HepG2 (cell line): ENCODE measurements around the gene HAUS1. TPM values are rescaled to one million over a fixed set of nuclear protein-coding genes. Genes with fewer than 3 reads are reported as not detected.

Experiments used
- ATF1 ChIP-seq: IDR thresholded peaks from 2 replicates; pipeline ENCODE4 v1.6.1; 2016; ENCODE audit warnings: mild to moderate bottlenecking, control low read depth
- BHLHE40 ChIP-seq: IDR thresholded peaks from 2 replicates; pipeline ENCODE4 v1.6.1; 2011; ENCODE audit warnings: low read length, improper control_type of control experiment
- FOXJ3 ChIP-seq: sonication (generic); formaldehyde crosslinking; IDR thresholded peaks from 2 replicates; pipeline ENCODE4 v1.4.0; 2020; ENCODE audit warnings: missing genetic modification reagents, mild to moderate bottlenecking, borderline replicate concordance
- FOXO1 ChIP-seq: sonication (generic); formaldehyde crosslinking; IDR thresholded peaks from 2 replicates; pipeline ENCODE4 v1.4.0; 2020; ENCODE audit warnings: missing genetic modification reagents
- HOXD1 ChIP-seq: sonication (generic); formaldehyde crosslinking; IDR thresholded peaks from 2 replicates; pipeline ENCODE4 v1.5.0; 2020; ENCODE audit warnings: missing genetic modification reagents
- ISL2 ChIP-seq: sonication (generic); formaldehyde crosslinking; IDR thresholded peaks from 2 replicates; pipeline ENCODE4 v1.5.0; 2020; ENCODE audit warnings: missing genetic modification reagents
- NCOA1 ChIP-seq: sonication (generic); formaldehyde crosslinking; IDR thresholded peaks from 2 replicates; pipeline ENCODE4 v1.9.0; 2021; ENCODE audit warnings: missing genetic modification reagents
- RORA ChIP-seq: sonication (generic); formaldehyde crosslinking; IDR thresholded peaks from 2 replicates; pipeline ENCODE4 v1.5.0; 2020; ENCODE audit warnings: mild to moderate bottlenecking, missing genetic modification reagents, moderate library complexity
- SAFB2 ChIP-seq: sonication (generic); formaldehyde crosslinking; IDR thresholded peaks from 2 replicates; pipeline ENCODE4 v1.5.1; 2020; ENCODE audit warnings: missing genetic modification reagents, low read depth, mild to moderate bottlenecking, borderline replicate concordance
- SETDB1 ChIP-seq: sonication (generic); formaldehyde crosslinking; IDR thresholded peaks from 2 replicates; pipeline ENCODE4 v1.5.1; 2020; ENCODE audit warnings: missing genetic modification reagents, mild to moderate bottlenecking, borderline replicate concordance
- SYNCRIP ChIP-seq: fragments of 200-400 bp; formaldehyde crosslinking; IDR thresholded peaks from 2 replicates; pipeline ENCODE4 v1.6.1; 2018; ENCODE audit warnings: mild to moderate bottlenecking, low read depth, low read length; ENCODE audit not compliant: insufficient read depth
- ZNF138 ChIP-seq: sonication (generic); formaldehyde crosslinking; IDR thresholded peaks from 2 replicates; pipeline ENCODE4 v1.5.0; 2020; ENCODE audit warnings: mild to moderate bottlenecking, low read depth, missing genetic modification reagents
- polyA plus RNA-seq, 8 experiments: library from polyadenylated mRNA; depleted of rRNA in 3 of 8; stranded (reverse) in 7 of 8; unstranded in 1 of 8; fragments of >200 nt; fragmentation: Illumina TruSeq in 4 of 8; extraction: Trizol in 4 of 8; gene quantifications; 2 replicates each; pipeline versions ENCODE4 v1.2.1 to v1.2.3, GENCODE V29; 2011 to 2016; ENCODE audit warnings: low read depth in 4 of 8, missing spikeins in 1 of 8, mixed read lengths in 1 of 8; ENCODE audit not compliant: insufficient read depth in 1 of 8
- total RNA-seq, 5 experiments: library from RNA; depleted of rRNA; stranded (reverse); fragments of >200 nt; fragmentation: Illumina TruSeq; extraction: Trizol; gene quantifications; 2 replicates each; pipeline ENCODE4 v1.2.3, GENCODE V29; 2016; ENCODE audit warnings: low read depth in 1 of 5
- TF ChIP-seq, protein P1 (sequence below): IDR thresholded peaks from 2 replicates; pipeline ENCODE4 v1.6.1; 2016; ENCODE audit warnings: control low read depth
- TF ChIP-seq, protein P2 (sequence below): sonication (generic); formaldehyde crosslinking; IDR thresholded peaks from one replicate; pipeline ENCODE4 v1.5.1; 2020; ENCODE audit warnings: mild to moderate bottlenecking, missing genetic modification reagents; ENCODE audit errors: not compliant biosample characterization
- TF ChIP-seq, protein P3 (sequence below): IDR thresholded peaks from 2 replicates; pipeline ENCODE4 v1.6.1; 2016; ENCODE audit warnings: missing biosample characterization, missing genetic modification reagents, low read depth
- TF ChIP-seq, protein P4 (sequence below): sonication (generic); formaldehyde crosslinking; IDR thresholded peaks from 2 replicates; pipeline ENCODE4 v1.9.0; 2021; ENCODE audit warnings: missing genetic modification reagents, mild to moderate bottlenecking, borderline replicate concordance
- TF ChIP-seq, protein P5 (sequence below): sonication (generic); formaldehyde crosslinking; IDR thresholded peaks from 2 replicates; pipeline ENCODE4 v1.5.1; 2020; ENCODE audit warnings: mild to moderate bottlenecking, missing genetic modification reagents, borderline replicate concordance

HAUS1 gene
- total and polyA plus RNA-seq, 2 of the 13 experiments (the other 11 are each of a cell fraction or from before 2014, with no cell fraction given) = 20.6 to 59.2 TPM

DNA sequence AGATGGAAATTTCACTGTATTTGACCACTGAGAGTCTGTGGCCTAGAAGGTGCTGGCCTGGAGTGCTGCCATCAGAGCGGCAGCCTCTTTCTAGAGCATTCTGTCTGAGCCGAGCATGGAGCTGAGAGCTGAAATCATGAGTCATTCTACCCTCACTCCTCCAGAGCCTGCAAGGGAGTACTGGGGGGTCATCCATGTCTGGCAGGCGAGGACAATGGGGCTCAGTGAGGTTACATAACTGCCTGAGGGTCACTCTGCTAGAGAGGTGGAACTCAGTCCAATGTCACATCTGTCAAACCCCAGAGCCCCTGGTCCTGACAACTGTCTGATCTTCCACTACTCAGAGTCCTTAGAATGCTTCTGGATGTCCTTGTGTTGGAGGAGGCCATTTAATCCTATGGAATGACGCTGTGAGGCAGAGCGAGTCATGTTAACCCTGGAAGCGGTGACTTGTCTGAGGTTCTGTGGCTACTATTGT is 65.3 kb downstream of the HAUS1 start (continued):
- TF ChIP-seq FOXJ3 (CRISPR knock-in tag) (no peak), SAFB2 (CRISPR knock-in tag) (no peak), ZNF138 (no peak), ISL2 (no peak), SETDB1 (CRISPR knock-in tag) (no peak), FOXO1 (CRISPR knock-in tag) (no peak), BHLHE40 (no peak), SYNCRIP (no peak), NCOA1 (no peak), RORA (no peak), HOXD1 (no peak), ATF1 (no peak)
- TF ChIP-seq, protein P1, sequence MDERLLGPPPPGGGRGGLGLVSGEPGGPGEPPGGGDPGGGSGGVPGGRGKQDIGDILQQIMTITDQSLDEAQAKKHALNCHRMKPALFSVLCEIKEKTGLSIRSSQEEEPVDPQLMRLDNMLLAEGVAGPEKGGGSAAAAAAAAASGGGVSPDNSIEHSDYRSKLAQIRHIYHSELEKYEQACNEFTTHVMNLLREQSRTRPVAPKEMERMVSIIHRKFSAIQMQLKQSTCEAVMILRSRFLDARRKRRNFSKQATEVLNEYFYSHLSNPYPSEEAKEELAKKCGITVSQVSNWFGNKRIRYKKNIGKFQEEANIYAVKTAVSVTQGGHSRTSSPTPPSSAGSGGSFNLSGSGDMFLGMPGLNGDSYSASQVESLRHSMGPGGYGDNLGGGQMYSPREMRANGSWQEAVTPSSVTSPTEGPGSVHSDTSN (CRISPR knock-in tag) = no peak
- TF ChIP-seq, protein P2, sequence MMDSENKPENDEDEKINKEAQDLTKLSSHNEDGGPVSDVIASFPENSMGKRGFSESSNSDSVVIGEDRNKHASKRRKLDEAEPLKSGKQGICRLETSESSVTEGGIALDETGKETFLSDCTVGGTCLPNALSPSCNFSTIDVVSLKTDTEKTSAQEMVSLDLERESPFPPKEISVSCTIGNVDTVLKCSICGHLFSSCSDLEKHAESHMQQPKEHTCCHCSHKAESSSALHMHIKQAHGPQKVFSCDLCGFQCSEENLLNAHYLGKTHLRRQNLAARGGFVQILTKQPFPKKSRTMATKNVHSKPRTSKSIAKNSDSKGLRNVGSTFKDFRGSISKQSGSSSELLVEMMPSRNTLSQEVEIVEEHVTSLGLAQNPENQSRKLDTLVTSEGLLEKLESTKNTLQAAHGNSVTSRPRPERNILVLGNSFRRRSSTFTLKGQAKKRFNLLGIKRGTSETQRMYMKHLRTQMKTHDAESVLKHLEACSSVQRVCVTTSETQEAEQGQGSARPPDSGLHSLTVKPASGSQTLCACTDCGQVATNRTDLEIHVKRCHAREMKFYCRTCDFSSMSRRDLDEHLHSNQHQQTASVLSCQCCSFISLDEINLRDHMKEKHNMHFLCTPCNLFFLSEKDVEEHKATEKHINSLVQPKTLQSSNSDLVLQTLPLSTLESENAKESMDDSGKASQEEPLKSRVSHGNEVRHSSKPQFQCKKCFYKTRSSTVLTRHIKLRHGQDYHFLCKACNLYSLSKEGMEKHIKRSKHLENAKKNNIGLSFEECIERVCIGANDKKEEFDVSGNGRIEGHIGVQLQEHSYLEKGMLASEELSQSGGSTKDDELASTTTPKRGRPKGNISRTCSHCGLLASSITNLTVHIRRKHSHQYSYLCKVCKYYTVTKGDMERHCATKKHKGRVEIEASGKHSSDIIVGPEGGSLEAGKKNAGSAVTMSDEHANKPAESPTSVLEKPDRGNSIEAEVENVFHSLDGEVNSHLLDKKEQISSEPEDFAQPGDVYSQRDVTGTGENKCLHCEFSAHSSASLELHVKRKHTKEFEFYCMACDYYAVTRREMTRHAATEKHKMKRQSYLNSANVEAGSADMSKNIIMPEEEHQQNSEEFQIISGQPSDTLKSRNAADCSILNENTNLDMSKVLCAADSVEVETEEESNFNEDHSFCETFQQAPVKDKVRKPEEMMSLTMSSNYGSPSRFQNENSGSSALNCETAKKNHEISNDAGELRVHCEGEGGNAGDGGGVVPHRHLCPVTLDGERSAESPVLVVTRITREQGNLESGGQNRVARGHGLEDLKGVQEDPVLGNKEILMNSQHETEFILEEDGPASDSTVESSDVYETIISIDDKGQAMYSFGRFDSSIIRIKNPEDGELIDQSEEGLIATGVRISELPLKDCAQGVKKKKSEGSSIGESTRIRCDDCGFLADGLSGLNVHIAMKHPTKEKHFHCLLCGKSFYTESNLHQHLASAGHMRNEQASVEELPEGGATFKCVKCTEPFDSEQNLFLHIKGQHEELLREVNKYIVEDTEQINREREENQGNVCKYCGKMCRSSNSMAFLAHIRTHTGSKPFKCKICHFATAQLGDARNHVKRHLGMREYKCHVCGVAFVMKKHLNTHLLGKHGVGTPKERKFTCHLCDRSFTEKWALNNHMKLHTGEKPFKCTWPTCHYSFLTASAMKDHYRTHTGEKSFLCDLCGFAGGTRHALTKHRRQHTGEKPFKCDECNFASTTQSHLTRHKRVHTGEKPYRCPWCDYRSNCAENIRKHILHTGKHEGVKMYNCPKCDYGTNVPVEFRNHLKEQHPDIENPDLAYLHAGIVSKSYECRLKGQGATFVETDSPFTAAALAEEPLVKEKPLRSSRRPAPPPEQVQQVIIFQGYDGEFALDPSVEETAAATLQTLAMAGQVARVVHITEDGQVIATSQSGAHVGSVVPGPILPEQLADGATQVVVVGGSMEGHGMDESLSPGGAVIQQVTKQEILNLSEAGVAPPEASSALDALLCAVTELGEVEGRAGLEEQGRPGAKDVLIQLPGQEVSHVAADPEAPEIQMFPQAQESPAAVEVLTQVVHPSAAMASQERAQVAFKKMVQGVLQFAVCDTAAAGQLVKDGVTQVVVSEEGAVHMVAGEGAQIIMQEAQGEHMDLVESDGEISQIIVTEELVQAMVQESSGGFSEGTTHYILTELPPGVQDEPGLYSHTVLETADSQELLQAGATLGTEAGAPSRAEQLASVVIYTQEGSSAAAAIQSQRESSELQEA (CRISPR knock-in tag) = no peak
- TF ChIP-seq, protein P3, sequence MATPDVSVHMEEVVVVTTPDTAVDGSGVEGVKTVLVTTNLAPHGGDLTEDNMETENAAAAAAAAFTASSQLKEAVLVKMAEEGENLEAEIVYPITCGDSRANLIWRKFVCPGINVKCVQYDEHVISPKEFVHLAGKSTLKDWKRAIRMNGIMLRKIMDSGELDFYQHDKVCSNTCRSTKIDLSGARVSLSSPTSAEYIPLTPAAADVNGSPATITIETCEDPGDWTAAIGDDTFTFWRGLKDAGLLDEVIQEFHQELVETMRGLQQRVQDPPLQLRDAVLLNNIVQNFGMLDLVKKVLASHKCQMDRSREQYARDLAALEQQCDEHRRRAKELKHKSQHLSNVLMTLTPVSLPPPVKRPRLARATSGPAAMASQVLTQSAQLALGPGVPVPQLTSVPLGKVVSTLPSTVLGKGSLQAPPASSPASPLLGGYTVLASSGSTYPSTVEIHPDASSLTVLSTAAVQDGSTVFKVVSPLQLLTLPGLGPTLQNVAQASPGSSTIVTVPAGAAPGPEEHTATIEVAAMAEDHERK = no peak
- TF ChIP-seq, protein P4, sequence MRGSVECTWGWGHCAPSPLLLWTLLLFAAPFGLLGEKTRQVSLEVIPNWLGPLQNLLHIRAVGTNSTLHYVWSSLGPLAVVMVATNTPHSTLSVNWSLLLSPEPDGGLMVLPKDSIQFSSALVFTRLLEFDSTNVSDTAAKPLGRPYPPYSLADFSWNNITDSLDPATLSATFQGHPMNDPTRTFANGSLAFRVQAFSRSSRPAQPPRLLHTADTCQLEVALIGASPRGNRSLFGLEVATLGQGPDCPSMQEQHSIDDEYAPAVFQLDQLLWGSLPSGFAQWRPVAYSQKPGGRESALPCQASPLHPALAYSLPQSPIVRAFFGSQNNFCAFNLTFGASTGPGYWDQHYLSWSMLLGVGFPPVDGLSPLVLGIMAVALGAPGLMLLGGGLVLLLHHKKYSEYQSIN (CRISPR knock-in tag) = no peak
- TF ChIP-seq, protein P5, sequence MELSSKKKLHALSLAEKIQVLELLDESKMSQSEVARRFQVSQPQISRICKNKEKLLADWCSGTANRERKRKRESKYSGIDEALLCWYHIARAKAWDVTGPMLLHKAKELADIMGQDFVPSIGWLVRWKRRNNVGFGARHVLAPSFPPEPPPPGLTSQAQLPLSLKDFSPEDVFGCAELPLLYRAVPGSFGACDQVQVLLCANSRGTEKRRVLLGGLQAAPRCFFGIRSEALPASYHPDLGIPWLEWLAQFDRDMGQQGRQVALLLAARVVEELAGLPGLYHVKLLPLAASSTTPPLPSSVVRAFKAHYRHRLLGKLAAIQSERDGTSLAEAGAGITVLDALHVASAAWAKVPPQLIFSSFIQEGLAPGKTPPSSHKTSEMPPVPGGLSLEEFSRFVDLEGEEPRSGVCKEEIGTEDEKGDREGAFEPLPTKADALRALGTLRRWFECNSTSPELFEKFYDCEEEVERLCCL (CRISPR knock-in tag) = no peak
